A549 treated with dexamethasone at 1 μM for 4 hours (cell line): Measurements from ENCODE around the gene LPIN2. TPM values are rescaled to one million over a fixed set of nuclear protein-coding genes. Genes with fewer than 3 reads are reported as not detected.

Source experiments
- total RNA-seq: library from RNA; stranded (reverse); fragments of 200-300 nt; extraction: Qiagen RNA extraction; gene quantifications from 5 replicates; pipeline ENCODE4 v1.2.3, GENCODE V29; 2022

The LPIN2 gene
- total RNA-seq = 14.1 to 20.5 TPM (median 17.5 TPM) in 5 replicates

GRCh38 chr18:3013024-3013804 lies at the start of gene LPIN2:
TSS of gene LPIN2 (minus strand) at chr18:3013144. CDS start at chr18:2960840, 52,304 bp downstream.

Other genes starting within 250 kb of the LPIN2 start
- 9.5 to 13.7 TPM (median 12.1 TPM) in 5 replicates for gene EMILIN2, start 166.1 kb downstream of the LPIN2 start, total RNA-seq
- 0.07 to 0.30 TPM (median 0.25 TPM) in 5 replicates for gene MYOM1, start 206.8 kb upstream of the LPIN2 start, total RNA-seq
- 312 to 391 TPM (median 333 TPM) in 5 replicates for gene MYL12A, start 234.7 kb upstream of the LPIN2 start, total RNA-seq
- gene MYL12B, start 249.0 kb upstream of the LPIN2 start, total RNA-seq = 384 to 403 TPM (median 388 TPM) in 5 replicates